Dedifferentiated amniotic fluid mesenchymal stem cell (primary cell): ENCODE results near the gene BIRC6.
A peak's percentile ranks its signal among the peaks of the same experiment; 100 is the strongest.
"Not testable (repeated sequence)": the region's sequence is repeated elsewhere in the genome, so short reads cannot be mapped to it uniquely, and the experiment has no call there.

ENCODE experiments used
- DNase-seq: peaks from one replicate; pipeline ENCODE4 v3.0.0-alpha.2; 2016; ENCODE audit errors: extremely low spot score

The BIRC6 gene

DNA sequence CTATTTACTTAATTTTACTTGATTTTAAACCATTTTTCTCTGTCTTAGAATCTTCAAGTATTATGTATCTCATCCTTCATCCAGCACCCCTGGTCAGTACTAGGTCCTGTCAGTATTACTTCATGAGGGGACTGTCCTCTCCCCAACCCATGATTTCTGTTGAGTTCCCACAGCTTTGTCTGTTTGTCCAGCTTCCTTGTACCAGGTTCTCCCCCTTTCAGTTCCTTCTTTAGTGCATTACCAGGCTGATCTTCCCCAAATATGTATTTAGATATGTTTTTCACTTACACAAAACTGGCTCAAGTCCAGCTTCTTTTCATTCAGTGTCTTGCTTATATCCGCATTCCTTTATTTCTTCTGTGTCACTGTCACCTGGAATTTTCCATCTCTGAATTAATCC, 257.3 kb downstream of the BIRC6 start:
- no peak for DNase-seq

DNA sequence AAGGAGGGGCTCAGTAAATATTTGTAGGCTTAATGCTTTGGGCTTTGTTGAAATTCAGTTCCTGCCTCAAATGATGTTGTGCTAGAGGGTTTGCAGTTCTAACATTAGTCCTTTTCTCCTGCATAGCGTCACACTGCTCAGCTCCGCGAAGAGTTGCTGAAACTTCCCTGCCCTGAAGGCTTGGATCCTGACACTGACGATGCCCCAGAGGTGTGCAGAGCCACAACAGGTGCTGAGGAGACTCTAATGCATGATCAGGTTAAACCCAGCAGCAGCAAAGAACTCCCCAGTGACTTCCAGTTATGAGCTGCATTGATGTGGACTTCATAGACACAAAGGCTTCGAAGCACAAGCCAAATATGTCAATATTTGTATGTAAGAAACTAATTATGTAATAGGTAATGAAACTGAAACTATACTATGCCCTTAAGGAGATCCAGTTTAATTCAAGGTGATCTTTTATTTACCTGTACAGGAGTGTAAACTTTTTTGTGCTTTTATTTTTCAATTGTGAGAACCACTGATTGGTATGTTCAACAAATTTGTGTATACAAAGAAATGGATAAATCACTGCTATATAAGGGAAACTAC, 260.9 kb downstream of the BIRC6 start:
- DNase-seq = no peak

DNA sequence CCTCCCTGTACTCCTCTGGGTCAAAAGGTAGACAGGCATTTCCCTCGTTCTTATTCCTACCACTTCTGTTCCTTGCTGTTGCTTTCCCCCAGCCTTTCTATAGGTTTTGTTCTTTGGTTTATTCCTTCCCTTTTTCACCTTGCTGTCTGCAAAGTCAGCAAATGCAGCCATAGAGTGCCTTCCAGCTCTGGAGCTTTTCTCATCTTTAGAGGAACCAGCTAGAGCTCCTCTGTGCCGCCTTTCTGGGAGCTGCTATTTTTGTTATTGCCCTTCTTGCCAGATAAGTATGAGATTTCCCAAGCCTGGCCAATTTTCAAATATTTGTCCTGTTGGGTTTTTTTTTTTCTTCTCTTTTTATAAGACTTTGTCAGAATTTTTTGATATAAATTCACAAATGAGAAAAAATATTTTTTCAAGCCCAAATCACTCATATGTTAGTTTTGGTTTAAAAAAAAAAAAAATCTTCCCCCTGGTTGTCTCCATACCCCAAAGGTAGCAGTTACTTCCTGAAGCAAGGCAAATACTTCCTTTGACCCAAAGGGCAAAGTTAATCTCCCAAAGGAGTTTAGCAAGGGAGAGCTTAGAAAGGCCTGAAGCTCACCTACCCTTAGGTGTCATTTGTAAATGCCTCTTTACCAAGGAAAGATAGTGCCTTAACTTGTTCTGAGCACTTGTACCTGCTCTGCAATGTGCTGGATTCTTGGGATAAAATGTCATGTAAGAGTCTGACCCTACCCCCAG, 265.9 kb downstream of the BIRC6 start:
- DNase-seq = no peak

DNA sequence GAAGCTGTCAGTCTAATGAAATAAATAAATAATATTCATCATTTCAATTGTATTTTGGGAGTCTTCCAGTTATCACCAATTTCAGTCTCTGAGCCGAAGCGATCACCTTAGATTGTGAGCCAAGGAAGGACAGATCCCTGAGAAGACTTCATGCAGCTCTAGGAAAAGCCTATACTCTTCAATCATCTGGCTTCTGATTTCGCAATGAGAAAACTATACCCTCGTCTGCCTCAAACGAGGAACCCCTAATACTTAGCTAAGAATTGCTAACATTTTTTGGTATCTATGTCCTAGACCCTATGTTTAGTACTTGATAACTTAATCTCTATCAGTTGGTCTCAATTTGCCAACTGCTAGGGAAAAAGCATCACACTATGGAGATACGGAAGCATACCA, 266.5 kb downstream of the BIRC6 start:
- DNase-seq = no peak

DNA sequence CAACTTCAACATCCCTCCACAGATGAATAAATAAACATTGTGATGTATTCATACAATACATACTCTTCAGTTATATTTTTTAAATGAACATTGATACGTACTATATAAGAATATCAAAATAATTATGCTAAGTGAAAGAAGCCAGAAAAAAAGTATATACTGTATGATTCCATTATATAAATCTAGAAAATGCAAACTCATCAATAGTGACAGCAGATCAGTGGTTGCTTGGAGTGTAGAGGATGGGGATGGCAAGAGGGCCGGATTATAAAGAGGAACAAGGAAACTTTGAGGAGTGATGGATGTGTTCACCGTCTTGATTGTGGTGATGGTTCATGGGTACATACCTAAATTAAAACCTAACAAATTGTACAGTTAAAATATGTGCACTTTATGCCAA, 268.0 kb downstream of the BIRC6 start:
- no peak for DNase-seq

DNA sequence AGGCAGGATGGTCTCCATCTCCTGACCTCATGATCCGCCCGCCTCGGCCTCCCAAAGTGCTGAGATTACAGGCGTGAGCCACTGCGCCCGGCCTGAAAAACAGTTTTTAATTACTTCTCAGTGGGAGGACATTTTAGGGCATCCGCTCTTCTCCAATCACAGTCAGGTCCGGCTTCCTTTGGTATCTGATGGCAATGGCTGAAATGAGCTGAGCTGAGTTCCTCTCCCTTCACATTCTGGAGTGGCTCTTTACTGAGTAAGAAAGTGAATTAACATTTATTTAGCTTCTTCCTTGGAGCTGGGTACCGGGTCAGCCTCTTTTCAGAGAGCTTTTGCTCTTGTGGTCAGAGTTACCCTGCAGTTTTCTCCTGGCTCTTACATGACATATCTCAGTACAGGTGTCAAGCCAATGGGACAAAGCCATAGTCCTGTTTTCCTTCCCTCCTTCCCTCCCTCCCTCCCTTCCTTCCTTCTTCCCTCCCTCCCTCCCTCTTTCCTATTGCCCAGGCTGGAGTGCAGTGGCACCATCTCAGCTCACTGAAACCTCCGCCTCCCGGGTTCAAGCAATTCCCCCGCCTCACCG, 269.9 kb downstream of the BIRC6 start:
- no peak for DNase-seq

DNA sequence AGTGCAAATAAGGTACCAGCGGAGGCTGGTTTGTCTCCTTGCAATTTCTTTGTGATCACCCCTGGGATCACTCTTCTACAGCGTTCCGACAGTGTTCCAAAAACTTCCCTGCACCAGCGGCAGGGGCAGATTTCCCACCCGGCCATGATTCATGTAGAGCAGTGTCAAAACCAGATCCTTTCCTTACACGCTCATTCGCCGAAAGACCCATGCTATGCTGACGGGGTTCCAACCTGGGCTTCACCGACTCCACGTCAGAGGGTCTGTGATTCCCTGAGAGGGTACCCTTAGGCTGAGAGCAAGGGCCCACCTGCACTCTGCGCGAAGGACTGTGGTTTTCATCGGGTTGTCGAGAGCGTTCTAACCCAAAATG, 270.6 kb downstream of the BIRC6 start:
- DNase-seq = no peak

DNA sequence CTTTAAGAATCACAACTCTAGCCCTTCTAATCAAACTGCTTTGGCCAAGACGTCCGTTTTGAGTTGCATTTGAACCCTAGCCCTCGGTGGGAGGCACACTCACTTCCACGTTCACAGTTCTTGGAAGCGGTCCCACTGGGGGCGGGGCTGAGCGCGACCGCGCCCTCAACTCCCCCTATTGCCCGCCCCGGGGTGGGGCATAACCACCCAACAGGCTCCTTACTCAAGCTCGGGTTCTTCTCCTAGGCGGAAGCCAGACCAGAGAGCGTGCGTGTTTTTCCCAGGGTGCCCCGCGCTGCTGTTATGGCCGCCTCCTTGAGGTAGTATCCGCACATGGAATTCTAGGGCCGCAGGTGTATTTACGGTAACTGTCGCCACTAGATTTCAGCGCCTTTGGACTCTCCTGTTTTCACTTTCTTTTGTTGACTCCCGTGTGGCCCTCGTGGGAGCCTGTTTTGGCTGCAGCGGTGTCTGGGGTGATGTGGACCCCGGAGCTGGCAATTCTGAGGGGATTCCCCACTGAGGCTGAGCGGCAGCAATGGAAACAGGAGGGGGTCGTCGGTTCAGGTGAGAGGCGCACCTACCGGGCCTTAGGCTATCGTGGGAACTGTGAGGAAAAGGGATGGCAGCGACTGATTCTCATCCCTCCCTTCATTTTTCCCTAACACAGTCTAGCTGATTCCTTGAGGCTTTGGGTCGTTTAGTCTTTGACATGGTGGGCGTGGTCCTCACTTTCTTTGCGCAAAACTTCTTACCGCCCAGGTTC, 271.2 kb downstream of the BIRC6 start, which contains the start of gene TTC27:
Gene TTC27, plus strand, starts transcription at position 237 of the 766 bp plus-strand sequence. Its CDS starts 243 bp downstream, at position 480.
- peak; percentile 97 for DNase-seq

DNA sequence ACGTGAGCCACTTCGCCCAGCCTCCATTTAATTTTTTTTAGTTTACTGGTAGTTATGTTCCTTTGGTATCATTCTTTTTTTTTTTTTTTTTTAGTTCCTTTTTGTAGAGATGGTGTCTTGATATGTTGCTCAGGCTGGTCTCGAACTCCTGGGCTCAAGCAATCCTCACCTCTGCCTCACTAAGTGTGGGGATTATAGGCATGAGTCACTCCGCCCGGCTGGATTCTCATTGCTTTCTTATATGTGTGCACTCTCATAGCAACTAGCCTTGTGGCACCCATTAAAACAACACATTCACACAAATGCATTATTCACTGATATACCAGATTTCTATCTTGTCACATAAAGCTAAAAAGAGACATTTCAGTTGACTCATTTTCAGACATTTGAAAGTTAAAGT, 275.3 kb downstream of the BIRC6 start:
- no peak for DNase-seq

DNA sequence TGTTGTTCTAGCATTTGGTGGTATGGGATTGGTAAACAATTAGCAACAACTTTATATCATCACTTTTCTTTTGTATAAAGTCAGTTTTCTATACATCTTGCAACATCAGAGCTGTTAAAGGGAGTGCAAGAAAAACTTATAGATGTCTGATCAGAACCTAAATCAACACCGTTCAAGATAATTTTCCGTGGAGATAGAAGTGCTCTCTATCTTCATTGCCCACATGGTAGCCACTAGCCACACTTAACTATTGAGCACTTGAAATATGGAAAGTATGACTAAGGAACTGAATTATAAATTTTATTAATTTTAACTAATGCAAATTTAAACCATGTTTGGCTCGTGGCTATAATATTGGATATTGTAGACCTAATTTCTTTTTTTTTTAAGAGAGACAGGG, 276.2 kb downstream of the BIRC6 start:
- DNase-seq = no peak

DNA sequence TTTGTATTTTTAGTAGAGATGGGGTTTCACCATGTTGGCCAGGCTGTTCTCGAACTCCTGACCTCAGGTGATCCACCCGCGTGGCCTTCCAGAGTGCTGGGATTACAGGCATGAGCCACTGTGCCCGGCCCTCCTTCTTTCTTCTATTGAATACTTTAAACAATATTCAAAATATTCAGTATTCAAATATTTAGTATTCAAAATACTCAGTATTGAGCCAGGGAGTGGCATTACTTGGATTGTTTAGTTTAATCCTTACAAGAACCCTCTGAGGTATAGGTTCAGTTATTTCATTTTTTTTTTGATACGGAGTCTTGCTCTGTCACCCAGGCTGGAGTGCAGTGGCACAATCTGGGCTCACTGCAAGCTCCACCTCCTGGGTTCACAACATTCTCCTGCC, 281.7 kb downstream of the BIRC6 start:
- DNase-seq = not testable (repeated sequence)

DNA sequence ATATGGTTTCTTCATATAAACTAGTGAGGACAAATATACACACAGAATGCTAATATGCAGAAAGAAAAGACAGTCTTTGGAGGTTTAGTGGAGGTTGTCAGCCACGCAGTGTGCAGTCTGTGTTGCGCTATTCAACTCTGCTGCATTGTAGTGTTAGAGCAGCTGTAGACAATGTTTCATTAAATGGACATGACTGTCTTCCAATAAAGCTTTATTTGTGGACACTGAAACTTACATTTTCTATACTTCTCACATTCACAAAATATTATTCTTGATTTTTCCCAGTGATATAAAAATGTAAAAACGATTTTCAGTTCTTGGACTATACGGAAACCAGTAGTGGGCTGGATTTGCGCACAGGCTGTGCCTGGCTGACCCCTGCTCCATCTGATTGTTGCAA, 284.4 kb downstream of the BIRC6 start:
- DNase-seq = no peak

DNA sequence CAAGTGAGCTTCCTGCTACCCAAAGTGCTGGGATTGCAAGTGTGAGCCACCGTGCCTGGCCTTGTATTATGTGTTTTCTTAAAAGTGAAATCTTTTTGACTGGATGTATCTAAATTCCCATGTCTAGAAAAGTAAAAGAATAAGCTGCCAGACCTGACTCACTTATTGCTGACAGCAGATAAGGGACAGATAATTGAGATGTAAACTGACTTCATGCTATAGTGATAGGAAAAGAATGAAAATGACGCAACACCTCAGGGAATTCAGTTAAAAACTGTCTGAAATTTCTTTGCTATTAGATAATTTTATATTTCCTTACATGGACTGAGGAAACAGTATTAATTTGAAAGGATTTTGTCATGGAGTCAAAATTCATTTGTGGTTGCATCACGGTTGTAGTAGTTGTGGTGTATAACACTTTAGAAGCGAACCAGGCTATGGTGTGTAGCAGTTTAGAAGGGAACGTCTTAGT, 290.4 kb downstream of the BIRC6 start:
- DNase-seq = peak; percentile 59

DNA sequence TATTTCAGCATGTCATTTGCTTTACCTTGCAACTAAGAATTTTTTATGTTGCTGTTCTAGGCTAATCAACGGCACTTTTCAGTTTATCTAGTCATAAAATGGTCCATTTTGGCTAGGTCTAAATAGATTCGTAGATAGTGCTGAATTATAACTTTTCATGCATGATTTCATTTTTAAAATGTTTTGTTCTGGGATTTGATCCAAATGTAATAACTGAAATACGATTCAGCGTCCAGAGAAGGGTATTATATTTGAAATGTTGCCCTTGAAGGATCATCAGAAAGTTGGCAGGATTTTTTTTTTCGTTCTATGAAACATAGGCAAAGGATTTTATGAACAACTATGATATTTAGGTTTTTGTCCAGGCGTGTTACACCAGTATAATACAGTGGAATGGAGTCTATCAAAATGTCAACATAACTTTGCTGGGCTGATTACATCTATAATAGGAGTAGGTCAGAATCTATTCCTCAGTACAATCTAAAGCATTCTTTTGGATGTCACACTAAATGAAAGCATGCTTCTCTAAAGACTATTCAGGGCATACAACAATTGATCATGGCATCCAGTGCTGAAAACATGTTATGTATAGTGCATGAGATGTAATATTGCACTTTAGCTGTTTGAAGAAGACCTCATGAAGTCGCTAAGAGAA, 295.9 kb downstream of the BIRC6 start:
- DNase-seq = peak; percentile 63

DNA sequence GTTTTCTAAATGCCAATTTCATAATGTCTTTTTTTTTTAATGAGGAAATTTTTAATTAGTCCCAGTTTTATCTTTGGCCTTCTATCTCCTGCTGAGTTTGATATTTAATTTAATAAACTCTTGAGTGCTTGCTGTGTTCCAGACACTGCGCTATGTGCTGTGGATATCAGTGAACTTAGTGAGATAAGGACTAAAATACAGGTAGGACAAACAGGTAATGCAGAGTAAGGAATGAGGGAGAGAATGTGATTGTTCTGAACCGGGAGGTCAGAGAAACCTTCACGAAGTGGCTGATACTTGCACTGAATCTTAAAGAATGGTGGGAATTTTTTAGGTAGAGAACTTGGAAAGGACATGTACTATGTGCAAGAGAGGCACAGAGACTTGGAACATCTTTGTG, 299.2 kb downstream of the BIRC6 start:
- DNase-seq = no peak

DNA sequence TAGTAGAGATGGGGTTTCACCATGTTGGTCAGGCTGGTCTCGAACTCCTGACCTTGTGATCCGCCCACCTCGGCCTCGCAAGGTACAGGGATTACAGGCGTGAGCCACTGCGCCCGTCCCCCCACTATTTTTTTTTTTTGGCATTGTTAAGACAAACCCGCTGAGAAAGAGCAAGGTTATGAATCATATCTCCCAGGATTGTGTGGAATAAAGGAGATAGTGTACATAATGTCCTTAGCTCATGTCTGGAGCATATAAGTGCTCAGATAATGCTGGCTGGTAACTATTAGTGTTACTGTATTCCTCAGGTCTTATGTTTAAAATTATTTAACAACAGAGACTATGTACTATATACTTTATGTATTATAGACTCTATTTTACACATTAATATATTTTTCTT, 307.0 kb downstream of the BIRC6 start:
- DNase-seq = no peak

DNA sequence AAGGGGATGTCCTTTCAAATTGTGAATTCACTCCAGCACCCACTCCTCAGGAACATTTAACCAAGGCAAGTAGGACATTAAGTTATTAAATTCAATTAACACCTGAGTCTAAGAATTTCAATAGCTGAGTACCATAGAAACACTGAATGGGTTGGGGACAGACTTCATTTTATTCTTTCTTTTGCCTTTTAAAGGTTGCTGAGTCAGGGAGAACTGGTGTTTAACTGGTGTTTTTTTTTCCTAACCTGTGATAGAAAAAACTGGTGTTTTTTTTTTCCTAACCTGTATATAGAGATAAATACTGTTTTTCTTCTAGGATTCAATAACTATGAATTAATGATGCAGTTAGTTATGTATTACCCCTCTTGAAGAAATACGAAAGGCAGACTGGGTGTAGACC, 309.9 kb downstream of the BIRC6 start:
- DNase-seq = no peak

DNA sequence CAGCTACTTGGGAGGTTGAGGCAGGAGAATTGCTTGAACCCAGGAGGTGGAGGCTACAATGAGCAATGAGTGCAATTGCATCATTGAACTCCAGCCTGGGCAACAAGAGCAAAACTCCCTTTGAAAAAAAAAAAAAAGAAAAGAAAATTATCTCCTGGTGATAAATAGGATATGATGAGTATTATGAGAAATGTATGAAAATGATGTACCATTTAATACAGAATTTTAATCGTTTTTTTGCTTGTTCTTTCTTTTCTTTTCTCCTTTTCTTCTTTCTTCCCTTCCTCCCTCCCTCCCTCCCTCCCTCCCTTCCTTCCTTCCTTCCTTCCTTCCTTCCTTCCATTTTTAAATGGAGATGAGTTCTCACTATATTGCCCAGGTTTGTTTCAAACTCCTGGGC, 311.4 kb downstream of the BIRC6 start:
- DNase-seq = no peak
